Lower leg skin (tissue), 3 donors: ENCODE results near the gene PLP2.

Source experiments
- POLR2A ChIP-seq, 2 donors: fragments of 450-650 bp; IDR thresholded peaks; one replicate each; pipeline ENCODE4 v1.6.1; 2016 to 2017; ENCODE audit warnings: antibody characterized with exemption in 2 of 2, mild to moderate bottlenecking in 1 of 2, moderate library complexity in 1 of 2
- TF ChIP-seq, protein P1 (sequence below), 3 donors: fragments of 450-650 bp; IDR thresholded peaks; one replicate each; pipeline ENCODE4 v1.5.1; 2016; ENCODE audit warnings: antibody characterized with exemption in 3 of 3, mild to moderate bottlenecking in 3 of 3, moderate library complexity in 2 of 3

DNA sequence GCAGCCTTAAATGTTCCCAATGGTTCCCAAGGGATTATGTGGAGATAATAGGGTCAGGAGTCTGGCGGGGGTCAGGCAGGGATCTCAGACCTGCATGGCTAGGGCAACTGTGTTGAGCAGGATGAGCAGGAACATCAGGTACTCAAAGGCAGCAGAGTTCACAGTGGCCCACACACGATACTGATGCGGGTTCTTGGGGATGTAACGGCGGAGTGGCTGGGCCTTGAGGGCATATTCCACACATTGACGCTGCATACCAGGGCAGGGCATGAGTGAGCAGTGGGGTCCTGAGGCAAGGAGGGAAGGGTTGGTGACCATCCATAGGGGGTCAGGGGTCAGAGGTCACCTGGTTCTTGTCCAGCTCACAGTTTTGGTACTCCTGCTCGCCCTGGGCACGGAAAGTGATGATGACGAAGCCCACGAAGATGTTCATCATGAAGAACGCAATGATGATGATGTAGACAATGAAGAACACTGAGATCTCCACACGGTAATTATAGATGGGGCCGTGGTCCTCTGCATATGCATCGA, 43.4 kb downstream of the PLP2 start:
- TF ChIP-seq POLR2A (IDR thresholded peaks at IDR 0.05): no peak
- TF ChIP-seq, protein P1, sequence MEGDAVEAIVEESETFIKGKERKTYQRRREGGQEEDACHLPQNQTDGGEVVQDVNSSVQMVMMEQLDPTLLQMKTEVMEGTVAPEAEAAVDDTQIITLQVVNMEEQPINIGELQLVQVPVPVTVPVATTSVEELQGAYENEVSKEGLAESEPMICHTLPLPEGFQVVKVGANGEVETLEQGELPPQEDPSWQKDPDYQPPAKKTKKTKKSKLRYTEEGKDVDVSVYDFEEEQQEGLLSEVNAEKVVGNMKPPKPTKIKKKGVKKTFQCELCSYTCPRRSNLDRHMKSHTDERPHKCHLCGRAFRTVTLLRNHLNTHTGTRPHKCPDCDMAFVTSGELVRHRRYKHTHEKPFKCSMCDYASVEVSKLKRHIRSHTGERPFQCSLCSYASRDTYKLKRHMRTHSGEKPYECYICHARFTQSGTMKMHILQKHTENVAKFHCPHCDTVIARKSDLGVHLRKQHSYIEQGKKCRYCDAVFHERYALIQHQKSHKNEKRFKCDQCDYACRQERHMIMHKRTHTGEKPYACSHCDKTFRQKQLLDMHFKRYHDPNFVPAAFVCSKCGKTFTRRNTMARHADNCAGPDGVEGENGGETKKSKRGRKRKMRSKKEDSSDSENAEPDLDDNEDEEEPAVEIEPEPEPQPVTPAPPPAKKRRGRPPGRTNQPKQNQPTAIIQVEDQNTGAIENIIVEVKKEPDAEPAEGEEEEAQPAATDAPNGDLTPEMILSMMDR (IDR thresholded peaks at IDR 0.05): no peak
